ENCODE results near the gene PTPRG.
A peak's percentile ranks its signal among the peaks of the same experiment; 100 is the strongest.

PTPRG gene

DNA sequence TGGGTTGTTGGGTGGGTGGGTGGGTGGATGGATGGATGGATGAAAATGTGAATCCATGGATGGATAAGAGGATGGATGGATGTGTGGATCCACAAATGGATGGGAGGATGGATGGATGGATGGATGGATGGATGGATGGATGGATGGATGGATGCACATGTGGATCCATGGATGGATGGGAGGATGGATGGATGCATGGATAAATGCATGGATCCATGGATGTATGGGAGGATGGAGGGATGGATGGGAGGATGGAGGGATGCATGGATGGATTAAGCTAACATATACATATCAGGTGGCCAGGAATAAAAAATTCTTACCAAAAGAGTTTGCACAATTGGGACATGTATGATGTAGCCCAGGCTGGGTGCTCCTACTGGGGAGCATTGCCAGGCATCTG is 616.7 kb downstream of the PTPRG start:
- no peak for DNase-seq

DNA sequence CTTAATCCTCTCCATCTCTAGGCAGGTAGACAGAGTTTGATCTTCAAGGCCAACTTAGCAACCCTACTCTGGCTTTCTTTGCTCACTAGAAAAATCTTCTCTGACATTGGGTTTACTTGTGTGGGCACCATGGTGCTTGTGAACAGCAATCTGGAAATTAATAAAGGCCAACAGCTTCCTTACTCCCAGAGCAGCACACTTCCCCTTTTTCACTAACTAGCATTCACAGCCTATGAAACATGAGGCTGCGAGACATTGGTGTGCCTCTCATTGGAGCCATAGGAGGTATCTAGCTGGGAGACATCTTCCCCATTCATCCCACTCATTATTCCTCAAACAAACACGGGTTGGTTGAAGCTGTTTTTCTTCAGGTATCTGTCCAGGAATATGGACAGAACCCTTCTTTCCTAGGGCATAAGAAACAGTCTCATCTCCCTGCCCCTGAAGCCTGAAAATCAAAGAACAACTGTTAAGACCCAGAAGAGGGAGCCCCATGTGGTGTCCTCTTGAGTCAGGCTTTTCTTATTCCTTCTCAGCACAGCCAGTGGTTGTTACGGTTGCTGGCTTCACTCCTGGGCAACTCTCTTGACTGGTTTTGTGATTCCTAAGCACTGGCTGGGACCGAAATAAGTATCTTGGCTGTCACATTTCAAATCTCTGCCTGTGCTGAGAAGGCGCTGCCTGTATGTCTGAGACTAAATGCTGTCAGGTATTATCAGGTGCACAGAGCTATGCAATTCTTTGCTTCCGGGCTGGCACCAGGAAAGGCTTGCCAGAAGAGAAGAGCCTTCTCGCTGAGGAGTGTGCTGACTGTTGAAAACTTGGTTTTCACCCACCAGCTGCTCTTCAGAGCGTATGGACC is 617.6 kb downstream of the PTPRG start:
- DNase-seq: no peak

DNA sequence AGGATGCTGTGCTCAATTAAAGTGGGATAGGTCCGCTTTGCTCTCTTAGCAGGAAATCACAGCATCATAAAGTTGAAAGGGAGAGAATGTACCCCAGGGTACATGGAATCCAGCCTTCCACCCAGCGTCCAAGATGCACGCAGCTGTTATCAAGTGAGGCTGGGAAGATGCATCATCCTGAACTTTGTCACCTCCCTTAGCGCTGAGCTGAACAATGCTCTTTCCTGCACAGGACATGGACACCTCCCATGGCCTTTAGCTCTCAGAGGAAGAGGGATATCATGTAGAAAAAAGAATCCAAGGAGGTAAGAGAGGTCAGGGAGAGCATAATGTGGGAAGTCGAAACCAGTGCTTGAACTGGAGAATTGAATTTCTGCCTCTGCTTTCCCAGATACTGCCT is 619.1 kb downstream of the PTPRG start:
- DNase-seq: no peak

DNA sequence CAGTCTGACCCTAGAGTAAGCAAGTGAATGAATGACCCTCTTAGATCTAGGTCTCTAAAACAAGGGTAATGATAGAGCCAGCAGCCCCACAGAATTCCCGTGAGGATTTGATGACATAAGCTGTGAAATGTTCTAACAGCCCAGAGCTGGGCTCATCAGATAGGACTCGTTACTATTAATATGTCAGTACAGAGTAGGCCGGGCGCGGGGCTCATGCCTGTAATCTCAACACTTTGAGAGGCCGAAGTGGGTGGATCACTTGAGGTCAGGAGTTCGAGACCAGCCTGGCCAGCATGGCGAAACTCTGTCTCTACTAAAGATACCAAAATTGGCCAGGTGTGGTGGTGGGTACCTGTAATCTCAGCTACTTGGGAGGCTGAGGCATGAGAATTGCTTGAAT is 621.7 kb downstream of the PTPRG start:
- no peak for DNase-seq

DNA sequence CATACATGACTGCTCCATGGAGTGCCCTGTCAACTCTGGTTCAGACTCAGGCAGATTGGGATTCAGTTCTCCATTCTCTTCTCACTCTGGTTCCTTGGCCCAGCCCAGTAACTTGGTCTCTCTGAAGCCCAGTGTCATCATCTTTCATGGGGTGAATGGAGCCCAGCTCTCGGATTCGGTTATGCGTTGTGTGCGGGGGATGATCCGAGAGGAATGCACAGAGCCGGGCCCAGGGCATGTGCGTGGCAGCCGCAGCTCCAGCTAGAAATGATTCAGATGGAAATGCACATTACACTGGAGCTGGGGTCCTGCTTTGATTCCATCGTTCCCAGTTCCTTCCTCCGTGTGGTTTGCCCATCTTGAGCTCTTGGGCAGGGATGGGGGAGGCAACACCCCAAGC is 622.6 kb downstream of the PTPRG start:
- no peak for DNase-seq

DNA sequence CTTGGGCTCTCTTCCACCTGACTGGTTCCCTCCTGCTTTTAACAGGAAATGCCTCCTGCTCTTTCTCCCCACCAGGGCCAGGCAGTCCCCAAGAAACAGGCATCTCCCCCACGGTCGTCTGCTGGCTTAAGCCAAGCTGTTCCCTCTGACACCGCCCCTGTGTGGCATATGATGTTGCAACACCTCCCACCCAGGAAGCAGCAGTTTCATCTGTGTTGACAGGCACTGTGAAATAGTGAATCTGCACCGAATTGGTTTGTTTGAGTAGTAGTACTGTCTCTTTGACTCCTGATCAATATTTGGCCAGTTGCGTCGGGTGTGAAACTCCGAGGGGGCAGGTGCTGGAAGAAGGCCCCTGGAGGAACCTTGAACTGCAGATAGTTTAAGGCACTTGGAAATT is 623.2 kb downstream of the PTPRG start:
- peak; percentile 28 for DNase-seq

DNA sequence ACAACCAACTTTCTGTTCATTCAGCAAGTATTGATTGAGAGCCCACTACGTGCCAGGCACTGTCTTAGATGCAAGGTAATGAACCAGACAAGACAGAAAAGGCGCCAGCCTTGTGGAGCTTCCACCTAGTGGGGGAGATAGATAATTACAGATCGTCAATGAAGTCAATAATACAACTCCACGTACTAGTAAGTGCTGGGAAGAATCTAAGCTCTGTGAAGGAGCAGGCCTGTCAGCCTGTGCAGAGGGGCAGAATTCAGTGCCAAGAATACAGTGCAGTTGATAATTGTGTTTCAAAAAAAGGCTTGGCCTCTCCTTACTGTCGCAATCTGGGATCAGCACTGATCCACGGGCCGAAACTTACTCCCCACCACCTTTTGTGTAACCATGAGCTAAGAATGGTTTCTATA is 625.7 kb downstream of the PTPRG start:
- DNase-seq: peak; percentile 25

DNA sequence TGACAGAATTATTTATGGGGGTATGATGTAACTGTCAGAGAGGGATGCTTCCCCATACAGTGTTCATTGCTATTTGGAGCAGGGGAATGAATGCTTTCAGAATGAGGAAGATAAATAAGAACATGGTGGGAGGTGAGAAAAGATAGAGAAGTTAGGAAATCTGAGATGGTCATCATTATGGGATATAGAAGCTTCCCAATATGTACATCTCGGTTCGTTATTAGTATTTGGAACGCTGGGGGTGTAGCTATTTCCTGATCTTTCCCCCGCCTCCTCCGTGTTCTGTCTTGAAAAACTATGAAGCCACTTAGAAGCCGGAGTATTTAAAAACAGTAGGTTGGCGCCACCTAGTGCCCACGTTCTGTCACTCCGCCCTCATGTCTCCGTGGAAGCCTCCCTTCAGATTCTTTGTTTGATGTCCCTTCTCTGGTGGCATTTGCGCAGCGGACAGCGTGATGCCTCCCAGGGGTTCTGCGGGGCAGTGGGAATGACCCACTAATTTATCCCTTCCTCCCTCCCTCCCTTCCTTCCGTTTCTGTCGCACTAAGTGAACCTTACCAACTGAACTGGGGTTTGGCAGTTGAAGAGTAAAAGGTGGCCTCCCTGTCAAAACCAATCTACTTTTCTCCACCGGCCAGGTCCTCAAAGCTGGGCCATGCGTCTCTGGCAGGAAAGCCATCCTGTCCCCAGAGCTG is 627.5 kb downstream of the PTPRG start:
- peak; percentile 77 for DNase-seq

DNA sequence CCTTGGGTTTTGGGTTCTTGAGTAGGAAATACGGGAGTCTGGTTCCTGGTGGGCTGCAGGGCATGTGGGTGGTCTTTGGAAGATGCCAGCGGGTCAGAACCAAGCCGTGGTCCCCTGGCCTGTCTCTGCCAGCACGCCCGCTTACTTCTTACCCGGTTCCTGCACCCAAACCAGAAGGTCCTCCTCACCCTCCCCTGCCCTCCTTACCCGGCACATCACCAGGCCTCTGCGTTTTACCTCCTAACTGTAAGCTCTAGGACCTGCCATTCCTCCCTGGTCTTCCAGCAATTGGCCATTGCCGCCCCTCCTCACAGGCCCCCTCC is 628.0 kb downstream of the PTPRG start:
- DNase-seq: no peak

DNA sequence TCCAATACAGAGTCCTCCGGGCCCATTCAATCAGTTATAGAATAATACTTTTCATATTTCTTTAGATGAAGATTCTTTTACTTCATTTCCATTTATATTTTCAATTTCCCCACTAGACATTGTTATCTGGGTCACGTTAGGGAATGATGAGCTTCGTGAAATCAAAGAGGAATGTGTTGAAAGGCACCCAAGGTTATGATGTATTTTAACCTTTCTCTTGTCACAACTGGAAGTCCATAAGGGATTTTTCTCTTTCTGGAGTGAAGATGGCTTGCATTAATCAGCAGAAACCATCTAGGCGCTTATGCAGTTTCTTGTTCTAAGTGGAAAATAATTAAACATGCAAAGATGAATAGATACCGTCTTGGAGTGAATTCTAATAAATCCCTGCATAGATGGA is 631.5 kb downstream of the PTPRG start:
- no peak for DNase-seq

DNA sequence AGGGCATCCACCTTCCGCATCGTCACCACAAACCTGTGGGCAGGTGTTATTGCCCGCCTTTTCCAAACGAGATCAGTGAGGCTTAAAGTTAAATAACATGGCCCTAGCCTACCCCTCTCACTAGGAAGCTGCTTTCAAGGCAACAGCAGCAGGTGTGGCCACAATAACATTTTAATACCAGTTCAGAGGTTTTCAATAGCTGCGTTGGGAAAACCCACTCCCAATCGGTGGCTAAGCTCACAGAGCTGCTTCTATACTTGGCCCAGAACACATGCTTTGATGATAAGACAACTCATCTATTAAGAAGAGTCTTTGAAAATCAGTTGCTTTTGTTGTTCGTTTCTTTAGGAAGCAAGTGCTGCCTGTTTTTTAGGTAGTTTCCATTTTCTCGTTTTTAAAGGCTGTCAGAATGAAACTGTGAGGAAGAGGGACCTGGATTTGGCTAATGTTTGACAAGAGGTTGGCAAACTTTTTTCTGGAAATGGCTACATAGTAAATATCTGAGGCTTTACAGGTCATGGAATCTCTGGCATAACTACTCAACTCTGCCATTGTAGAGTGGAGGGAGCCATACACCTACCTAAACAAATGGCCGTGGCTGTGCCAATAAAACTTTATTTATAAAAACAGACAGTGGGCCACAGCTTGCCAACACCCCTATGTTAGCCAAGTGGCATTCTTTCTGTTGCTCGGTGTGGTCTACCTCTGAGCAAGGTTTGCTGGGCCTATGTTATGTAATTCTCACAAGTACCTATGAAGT is 632.4 kb downstream of the PTPRG start:
- no peak for DNase-seq

DNA sequence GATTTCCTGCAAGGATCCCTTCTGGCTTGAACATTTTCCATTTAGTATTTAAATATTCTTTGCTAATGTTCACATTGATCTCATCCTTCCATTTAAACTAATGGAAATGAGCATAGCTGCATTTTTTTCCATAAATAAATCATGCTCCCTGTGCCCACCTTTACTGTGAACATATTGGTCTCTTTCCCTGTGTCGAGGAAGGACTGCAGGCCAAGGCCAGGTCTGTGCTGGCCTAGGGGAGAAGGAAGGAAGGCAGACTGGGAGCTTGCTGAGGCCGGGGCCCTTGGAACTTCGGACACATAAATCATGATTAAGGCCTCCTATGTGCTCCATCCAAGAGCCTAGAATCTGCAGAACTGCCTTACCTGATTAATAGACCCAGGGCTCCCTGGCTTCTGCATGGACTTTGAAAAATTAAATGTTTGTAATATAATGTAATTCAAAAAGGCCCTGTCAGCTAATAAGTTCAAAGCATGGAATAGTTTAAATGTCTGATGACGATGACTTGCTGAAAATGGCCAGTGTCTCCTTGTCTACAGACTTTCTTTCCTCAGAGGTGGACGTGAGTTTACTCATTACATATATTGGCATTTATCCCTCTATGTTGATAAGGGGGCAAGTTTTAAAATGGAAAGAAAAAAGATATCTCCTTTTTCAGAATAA is 636.1 kb downstream of the PTPRG start:
- DNase-seq: no peak

DNA sequence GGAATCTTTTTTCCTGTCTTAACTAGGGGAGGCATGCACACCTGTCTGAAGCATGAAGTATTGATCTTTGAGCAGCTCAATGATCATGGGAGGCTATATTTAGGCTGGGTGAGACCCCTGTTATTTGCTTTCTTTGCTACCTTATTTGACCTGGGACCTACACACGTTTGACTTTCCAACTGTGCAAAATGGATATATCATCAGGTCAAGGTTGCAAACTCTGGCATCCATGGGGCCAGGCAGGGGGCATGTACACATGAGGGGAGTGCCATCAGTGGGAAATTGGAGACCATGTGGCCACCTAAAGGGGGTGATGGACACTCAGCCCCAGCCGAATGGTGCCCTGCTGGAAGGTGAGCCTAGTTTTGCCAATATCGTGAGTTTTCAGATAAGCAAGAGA is 637.8 kb downstream of the PTPRG start:
- DNase-seq: no peak

DNA sequence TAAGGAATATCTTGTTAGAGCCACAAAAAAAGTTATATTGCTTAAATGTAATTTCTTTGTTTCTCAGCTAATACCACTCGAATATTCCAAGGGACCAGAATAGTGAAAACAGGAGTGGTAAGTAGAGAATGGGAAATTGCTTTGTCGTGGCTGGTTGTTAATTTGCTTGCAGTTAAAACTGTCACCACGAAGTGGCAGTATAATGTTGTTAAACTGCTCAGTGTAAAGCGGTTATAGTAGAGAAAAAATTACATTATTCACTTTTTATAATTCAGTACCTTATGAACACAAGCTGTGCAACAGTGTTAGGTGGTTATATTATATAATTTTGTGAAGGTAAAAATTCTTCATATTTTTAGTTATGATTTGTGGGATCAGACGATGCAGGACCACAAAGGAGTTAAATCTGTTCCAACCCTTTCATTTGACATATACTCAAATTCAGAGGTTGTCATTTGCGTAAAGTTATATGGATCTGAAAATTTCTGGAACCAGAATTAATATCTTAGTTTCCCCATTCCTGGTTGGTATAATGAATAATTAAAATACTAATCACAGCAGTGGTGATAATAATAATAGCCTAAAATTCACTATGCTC is 640.2 kb downstream of the PTPRG start:
- peak; percentile 39 for DNase-seq

DNA sequence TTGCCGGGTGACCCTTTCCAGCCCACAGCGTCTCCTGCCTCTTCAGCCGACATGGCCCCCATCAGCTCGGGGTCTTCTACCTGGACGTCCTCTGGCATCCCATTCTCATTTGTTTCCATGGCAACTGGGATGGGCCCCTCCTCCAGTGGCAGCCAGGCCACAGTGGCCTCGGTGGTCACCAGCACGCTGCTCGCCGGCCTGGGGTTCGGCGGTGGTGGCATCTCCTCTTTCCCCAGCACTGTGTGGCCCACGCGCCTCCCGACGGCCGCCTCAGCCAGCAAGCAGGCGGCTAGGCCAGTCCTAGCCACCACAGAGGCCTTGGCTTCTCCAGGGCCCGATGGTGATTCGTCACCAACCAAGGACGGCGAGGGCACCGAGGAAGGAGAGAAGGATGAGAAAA is 641.8 kb downstream of the PTPRG start:
- DNase-seq: no peak

DNA sequence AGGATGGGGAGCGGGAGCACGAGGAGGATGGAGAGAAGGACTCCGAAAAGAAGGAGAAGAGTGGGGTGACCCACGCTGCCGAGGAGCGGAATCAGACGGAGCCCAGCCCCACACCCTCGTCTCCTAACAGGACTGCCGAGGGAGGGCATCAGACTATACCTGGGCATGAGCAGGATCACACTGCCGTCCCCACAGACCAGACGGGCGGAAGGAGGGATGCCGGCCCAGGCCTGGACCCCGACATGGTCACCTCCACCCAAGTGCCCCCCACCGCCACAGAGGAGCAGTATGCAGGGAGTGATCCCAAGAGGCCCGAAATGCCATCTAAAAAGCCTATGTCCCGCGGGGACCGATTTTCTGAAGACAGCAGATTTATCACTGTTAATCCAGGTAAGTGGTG is 642.2 kb downstream of the PTPRG start:
- DNase-seq: no peak

DNA sequence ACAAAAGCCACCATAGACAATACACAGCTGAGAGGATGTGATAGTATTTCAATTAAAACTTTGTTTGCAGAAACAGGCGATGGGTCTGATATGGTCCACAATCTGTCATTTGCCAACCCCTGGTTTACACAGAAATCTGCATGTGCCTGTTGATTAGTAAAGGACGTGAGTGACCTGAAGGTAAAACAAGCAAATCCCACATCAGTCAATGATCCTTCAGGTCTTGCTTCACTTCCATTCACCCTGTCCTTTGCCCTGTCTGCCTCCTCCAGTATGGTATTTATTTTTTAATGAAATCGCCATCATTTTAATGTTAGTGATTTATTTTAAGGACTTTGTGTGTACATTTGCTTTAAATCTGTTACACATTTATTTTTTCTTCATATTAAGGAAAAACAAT is 645.8 kb downstream of the PTPRG start:
- DNase-seq: no peak

DNA sequence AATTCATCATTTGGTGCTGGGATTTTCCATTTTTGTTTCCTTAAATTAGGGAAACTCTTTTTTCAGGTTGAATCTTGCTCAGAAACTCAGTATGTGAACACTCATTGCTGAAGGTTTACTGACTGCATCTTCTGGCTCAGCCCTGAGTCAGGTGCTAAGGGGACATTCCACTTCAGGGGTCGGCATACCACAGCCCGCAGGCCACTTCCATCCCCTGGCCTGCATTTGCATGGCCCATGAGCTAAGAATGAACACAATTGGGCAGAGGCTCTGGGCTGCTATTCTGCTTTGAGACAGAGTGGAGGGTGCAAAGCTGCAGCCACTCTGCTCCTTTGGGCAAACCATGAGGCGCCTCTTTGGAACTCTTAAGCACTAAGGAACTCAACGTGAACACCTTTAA is 647.0 kb downstream of the PTPRG start:
- no peak for DNase-seq

DNA sequence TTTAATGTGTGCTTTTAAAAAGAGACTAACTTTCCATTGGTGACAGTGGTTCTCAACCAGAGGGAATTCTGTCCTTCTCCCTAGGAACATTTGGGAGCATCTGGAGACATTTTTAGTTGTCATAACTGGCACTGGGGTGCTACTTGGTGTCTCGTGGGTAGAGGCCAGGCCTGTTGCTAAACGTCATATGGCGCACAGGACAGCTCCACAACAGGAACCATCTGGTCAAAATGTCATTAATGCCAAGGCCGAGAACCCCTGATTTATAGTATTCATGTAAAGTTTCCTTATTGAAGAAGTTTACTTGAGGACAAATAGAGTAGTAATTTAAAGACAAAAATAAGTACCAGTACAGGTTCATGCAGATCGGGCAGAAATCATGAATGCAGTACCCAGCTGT is 647.7 kb downstream of the PTPRG start:
- DNase-seq: no peak

DNA sequence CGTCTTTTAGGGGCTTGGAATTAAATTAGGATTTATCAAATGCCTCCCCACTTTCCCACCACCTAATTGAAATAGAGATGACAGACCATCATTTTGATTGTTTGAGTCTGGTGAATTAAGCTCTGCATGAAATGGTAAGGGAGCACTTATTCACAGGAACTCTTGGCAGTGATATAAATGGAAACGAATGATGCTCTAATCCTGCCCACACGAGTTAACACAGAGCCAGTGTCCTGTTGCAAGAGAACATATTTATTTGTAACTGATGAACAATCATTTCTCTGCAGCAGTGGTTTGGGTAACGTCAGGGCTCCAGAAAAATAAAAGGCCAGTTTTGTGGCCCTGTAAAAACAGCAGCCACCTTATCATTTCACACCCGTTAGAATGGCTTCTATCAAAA is 648.6 kb downstream of the PTPRG start:
- DNase-seq: no peak

DNA sequence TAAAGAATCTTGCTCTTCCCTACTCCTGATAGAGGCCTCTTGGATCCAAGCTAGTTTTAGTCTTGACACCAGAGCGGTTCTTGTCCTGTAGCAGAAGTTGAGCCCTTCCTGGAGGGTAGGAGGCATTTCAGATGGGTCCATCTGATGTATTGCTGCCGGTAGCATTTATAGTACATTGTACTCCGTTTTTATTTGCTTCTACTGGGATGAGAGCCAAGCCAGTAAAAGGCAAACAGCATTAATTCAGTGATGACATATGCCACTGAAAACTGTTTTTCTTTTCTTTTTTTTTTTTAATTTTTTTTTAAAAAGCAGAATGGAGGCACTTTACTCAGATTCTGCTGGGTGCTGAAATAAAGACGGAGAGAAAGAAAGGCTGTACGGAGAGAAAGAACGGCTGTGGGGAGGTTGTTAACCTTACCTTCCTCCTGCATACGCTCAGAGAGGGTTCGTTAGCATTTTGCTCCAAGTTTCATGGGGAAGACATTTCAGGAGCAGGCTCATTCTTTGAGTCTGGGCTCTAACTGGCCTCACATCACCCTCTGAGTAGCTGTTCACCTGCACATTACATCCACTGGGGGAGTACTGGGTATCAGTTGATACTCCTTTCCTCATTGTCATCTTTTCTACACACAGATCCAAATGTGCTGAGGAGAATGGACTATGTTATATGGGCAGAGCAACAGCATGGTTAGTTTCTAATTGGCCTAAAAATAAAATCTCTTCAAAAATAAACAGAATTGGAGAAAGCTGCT is 650.5 kb downstream of the PTPRG start:
- no peak for DNase-seq

DNA sequence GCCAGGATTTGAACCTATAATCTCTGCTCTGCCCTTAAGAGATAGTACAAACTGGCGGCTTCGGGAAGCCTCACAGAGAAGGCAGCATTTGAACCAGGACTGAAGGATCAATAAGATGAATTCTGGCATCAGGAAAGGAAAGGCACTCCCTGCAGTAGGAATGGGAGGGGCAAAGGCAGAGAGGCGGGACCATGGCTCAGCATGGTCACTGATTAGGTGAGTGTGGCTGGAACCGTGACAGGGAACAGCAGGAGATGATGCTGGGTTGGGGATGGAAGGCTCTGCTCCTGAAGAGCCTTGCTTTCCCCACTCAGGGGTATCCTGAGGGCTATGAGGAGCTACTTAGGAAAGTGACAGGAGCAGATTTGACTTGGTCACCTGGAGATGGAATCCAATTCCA is 653.5 kb downstream of the PTPRG start:
- DNase-seq: no peak

Data from fibroblast of upper back skin (primary cell).